ENCODE data around the gene SLC25A21. TPM values are rescaled to one million over a fixed set of nuclear protein-coding genes. Genes with fewer than 3 reads are reported as not detected.

SLC25A21 gene
- total RNA-seq, 1 experiment from 2014 or later, result 7.1 TPM

- no peak for DNase-seq
- Mint-ChIP-seq H3K9me3 (peaks cover 0 to 3% of the 10 kb centered on the region in 2 experiments; a peak in 2 of 5 replicates), H3K4me3 (no peak overlapping the region), H3K4me1 (peaks cover 8 to 9% of the 10 kb centered on the region in 2 experiments; a peak in 3 of 4 replicates), H3K27ac (no peak overlapping the region), H3K36me3 (ENCODE audit: insufficient read depth in 1 of 3, low read depth in 3 of 3) (no peaks in the 10 kb centered on the region), H3K27me3 (ENCODE audit: low read depth) (peaks cover 21% of the 10 kb centered on the region)
- no peak overlapping the region for H3K56ac ChIP-seq (ENCODE audit: insufficient read length, low read depth, low read length)
- H2BK15ac ChIP-seq (ENCODE audit: low read depth, low read length), result no peak overlapping the region
- H3K23me2 ChIP-seq (ENCODE audit: insufficient read length, low read depth, low read length, poor library complexity, severe bottlenecking), result no peaks in the 10 kb centered on the region
- no peak overlapping the region for H4K5ac ChIP-seq (ENCODE audit: insufficient read length, low read depth, low read length)
- H2AFZ ChIP-seq (ENCODE audit: low read length), result no peak overlapping the region
- no peaks in the 10 kb centered on the region for H3K9me3 ChIP-seq (ENCODE audit: control insufficient read depth, low read depth, low read length)
- no peak overlapping the region for H3K23ac ChIP-seq (ENCODE audit: insufficient read length, low read depth, low read length)
- no peak for TF ChIP-seq CTCF (conservative IDR thresholded peaks at IDR 0.05)
- no peak overlapping the region for H2BK5ac ChIP-seq (ENCODE audit: insufficient read length, low read length)
- H3K27me3 ChIP-seq (ENCODE audit: insufficient read depth, low read length), result no peaks in the 10 kb centered on the region
- H2BK120ac ChIP-seq (ENCODE audit: low read depth, low read length, poor library complexity, severe bottlenecking), result no peak overlapping the region
- H3K4me2 ChIP-seq (ENCODE audit: insufficient read depth, insufficient read length, low read length), result no peak overlapping the region
- no peak overlapping the region for H3K14ac ChIP-seq (ENCODE audit: insufficient read depth, low read length)
- H3K4ac ChIP-seq (ENCODE audit: low read depth, low read length), result no peak overlapping the region
- H3T11ph ChIP-seq (ENCODE audit: low read length), result no peak overlapping the region
- H3K9ac ChIP-seq (ENCODE audit: extremely low read depth, insufficient read length, low read length), result no peak overlapping the region
- no peaks in the 10 kb centered on the region for H3K4me1 ChIP-seq (ENCODE audit: insufficient read depth, low read length)
- no peak overlapping the region for H2BK12ac ChIP-seq (ENCODE audit: insufficient read length, low read depth, low read length)
- no peaks in the 10 kb centered on the region for H4K20me1 ChIP-seq (ENCODE audit: control insufficient read depth, insufficient read depth, insufficient read length)
- no peak overlapping the region for H3K18ac ChIP-seq (ENCODE audit: insufficient read length, low read depth, low read length)
- H3K27ac ChIP-seq (ENCODE audit: insufficient read length, low read depth, low read length), result no peak overlapping the region
- H2AK5ac ChIP-seq (ENCODE audit: insufficient read length, low read length), result no peak overlapping the region
- H3K79me1 ChIP-seq (ENCODE audit: insufficient read depth, low read depth, low read length, poor library complexity, severe bottlenecking), result no peaks in the 10 kb centered on the region
- WGBS (ENCODE audit: extremely low coverage, insufficient read length, low lambda C conversion rate), result no CpG with 5 or more reads among the region's 1 CpG
- no peaks in the 10 kb centered on the region for H3K79me2 ChIP-seq (ENCODE audit: insufficient read depth, low read length)
- H4K91ac ChIP-seq (ENCODE audit: insufficient read length, low read depth, low read length), result no peak overlapping the region
- H4K8ac ChIP-seq (replicated peaks; ENCODE audit: insufficient read length, low read depth, low read length), result no peak overlapping the region
- H2BK20ac ChIP-seq (ENCODE audit: low read depth, low read length, poor library complexity, severe bottlenecking), result no peak overlapping the region
Observed at GRCh38 chr14:37186865-37187264, 14.5 kb upstream of the SLC25A21 start.

Data from H9 (cell line).